H1 (cell line): ENCODE results near the gene CD226. TPM values are rescaled to one million over a fixed set of nuclear protein-coding genes. Genes with fewer than 3 reads are reported as not detected.

ENCODE experiments used
- CTCF ChIA-PET: fragments of 300-600 bp; sonication (Branson Sonifier 250); formaldehyde crosslinking; loops from one replicate; lab custom pipeline; 2021; ENCODE audit not compliant: partially characterized antibody; lab: Charles Lee
- POLR2A ChIA-PET: fragments of 300-600 bp; sonication (Branson Sonifier 250); formaldehyde crosslinking; loops from one replicate; lab custom pipeline; 2021; ENCODE audit warnings: inconsistent platforms; ENCODE audit not compliant: partially characterized antibody; lab: Charles Lee
- DNase-seq, 2 experiments: peaks; one replicate each; pipeline versions ENCODE4 v3.0.0 to v3.0.0-alpha.2; 2010 to 2022; ENCODE audit warnings: low spot score in 2 of 2, low read depth in 1 of 2, mixed read lengths in 1 of 2
- FAIRE-seq: peaks from 2 replicates; lab custom pipeline; 2011; peaks lifted over from hg19 to GRCh38; lab: Jason Lieb, UNC
- H2AFZ ChIP-seq: 2 replicates; pipeline ENCODE4 v1.8.1; 2012; ENCODE audit warnings: low read length, inconsistent platforms
- H2AK5ac ChIP-seq: 2 replicates; pipeline ENCODE4 v1.6.1; 2013; ENCODE audit warnings: low read depth, low read length
- H2BK120ac ChIP-seq: replicated peaks from 2 replicates; pipeline ENCODE3; 2013; ENCODE audit warnings: low read depth, low read length, inconsistent platforms
- H2BK12ac ChIP-seq: 2 replicates; pipeline ENCODE4 v1.6.1; 2013; ENCODE audit warnings: low read depth, low read length
- H2BK15ac ChIP-seq: 2 replicates; pipeline ENCODE4 v1.6.1; 2013; ENCODE audit warnings: low read length
- H2BK20ac ChIP-seq: 2 replicates; pipeline ENCODE4 v1.6.1; 2013; ENCODE audit warnings: low read length
- H2BK5ac ChIP-seq: 2 replicates; pipeline ENCODE4 v1.6.1; 2013; ENCODE audit warnings: low read depth, low read length
- H3K14ac ChIP-seq: 2 replicates; pipeline ENCODE4 v1.6.1; 2013; ENCODE audit warnings: inconsistent platforms; ENCODE audit not compliant: insufficient read length
- H3K18ac ChIP-seq: 2 replicates; pipeline ENCODE4 v1.6.1; 2013; ENCODE audit warnings: low read length; ENCODE audit errors: extremely low read depth
- H3K23ac ChIP-seq: 2 replicates; pipeline ENCODE4 v1.6.1; 2013; ENCODE audit warnings: inconsistent platforms; ENCODE audit not compliant: insufficient read length
- H3K23me2 ChIP-seq: 2 replicates; pipeline ENCODE4 v1.6.1; 2013; ENCODE audit warnings: low read depth, low read length
- H3K27ac ChIP-seq: 2 replicates; pipeline ENCODE4 v1.6.1; 2011; ENCODE audit warnings: low read depth, low read length, inconsistent platforms
- H3K27me3 ChIP-seq, 4 experiments: replicated peaks in 1 of 4; 1 replicate in 1 of 4; 2 replicates in 3 of 4; pipeline versions ENCODE4 v1.6.1 to v1.8.1; 2011 to 2013; ENCODE audit warnings: low read length in 3 of 4, mild to moderate bottlenecking in 3 of 4, inconsistent platforms in 2 of 4, mixed read lengths in 2 of 4, moderate library complexity in 1 of 4; ENCODE audit not compliant: control insufficient read depth in 3 of 4, insufficient read depth in 3 of 4; ENCODE audit errors: extremely low read depth in 1 of 4
- H3K36me3 ChIP-seq, 4 experiments: 2 replicates each; pipeline versions ENCODE4 v1.6.1 to v1.8.1; 2011 to 2013; ENCODE audit warnings: mild to moderate bottlenecking in 4 of 4, low read length in 3 of 4, moderate library complexity in 2 of 4, control low read depth in 1 of 4, inconsistent platforms in 1 of 4; ENCODE audit not compliant: insufficient read depth in 4 of 4, control insufficient read depth in 2 of 4
- H3K4ac ChIP-seq: replicated peaks from 2 replicates; pipeline ENCODE3; 2013; ENCODE audit warnings: low read length, low read depth, mixed read lengths, inconsistent platforms; ENCODE audit not compliant: insufficient read length
- H3K4me1 ChIP-seq, 4 experiments: replicated peaks in 1 of 4; 1 replicate in 1 of 4; 2 replicates in 3 of 4; pipeline versions ENCODE4 v1.6.1 to v1.8.1; 2011 to 2013; ENCODE audit warnings: low read length in 3 of 4, inconsistent platforms in 2 of 4, mixed read lengths in 1 of 4; ENCODE audit not compliant: insufficient read depth in 4 of 4, control insufficient read depth in 3 of 4
- H3K4me2 ChIP-seq, 2 experiments: 2 replicates each; pipeline versions ENCODE4 v1.6.1 to v1.8.1; 2011 to 2013; ENCODE audit warnings: low read depth in 2 of 2, low read length in 2 of 2, control low read depth in 1 of 2, inconsistent platforms in 1 of 2, mild to moderate bottlenecking in 1 of 2; ENCODE audit not compliant: insufficient read depth in 1 of 2
- H3K4me3 ChIP-seq, 4 experiments: fragments of 200-600, 300-600 bp in 1 of 4; sonication (generic), shearing (Covaris generic), sonication (Bioruptor Twin) in 1 of 4; 2 replicates each; pipeline versions ENCODE4 v1.5.1 to v1.8.1; 2011 to 2016; ENCODE audit warnings: low read length in 4 of 4, low read depth in 3 of 4, control low read depth in 2 of 4, inconsistent platforms in 2 of 4, mild to moderate bottlenecking in 2 of 4, mixed read lengths in 1 of 4, moderate library complexity in 1 of 4; ENCODE audit not compliant: insufficient read depth in 2 of 4; ENCODE audit errors: extremely low read depth in 1 of 4
- H3K56ac ChIP-seq: replicated peaks from 2 replicates; pipeline ENCODE3; 2013; ENCODE audit warnings: low read depth, mild to moderate bottlenecking, mixed read lengths, low read length, inconsistent platforms; ENCODE audit not compliant: insufficient read length
- H3K79me1 ChIP-seq: 2 replicates; pipeline ENCODE4 v1.6.1; 2013; ENCODE audit warnings: low read depth, low read length, control low read depth
- H3K79me2 ChIP-seq, 2 experiments: 2 replicates each; pipeline versions ENCODE4 v1.6.1 to v1.8.1; 2012 to 2013; ENCODE audit warnings: low read length in 2 of 2, mild to moderate bottlenecking in 2 of 2, inconsistent platforms in 1 of 2; ENCODE audit not compliant: insufficient read depth in 2 of 2, control insufficient read depth in 1 of 2
- H3K9ac ChIP-seq, 4 experiments: replicated peaks in 1 of 4; 1 replicate in 1 of 4; 2 replicates in 3 of 4; pipeline versions ENCODE4 v1.6.1 to v1.8.1; 2011 to 2013; ENCODE audit warnings: low read depth in 3 of 4, low read length in 3 of 4, control low read depth in 2 of 4, mild to moderate bottlenecking in 2 of 4, moderate library complexity in 2 of 4, inconsistent platforms in 1 of 4; ENCODE audit errors: extremely low read depth in 1 of 4
- H3K9me3 ChIP-seq, 2 experiments: 2 replicates each; pipeline versions ENCODE4 v1.6.1 to v1.8.1; 2012 to 2013; ENCODE audit warnings: mild to moderate bottlenecking in 2 of 2, moderate library complexity in 2 of 2, control low read depth in 1 of 2, inconsistent platforms in 1 of 2, low read depth in 1 of 2, low read length in 1 of 2, mixed read lengths in 1 of 2; ENCODE audit not compliant: insufficient read depth in 2 of 2
- H4K20me1 ChIP-seq, 2 experiments: replicated peaks in 1 of 2; 2 replicates each; pipeline versions ENCODE3 to v1.8.1; 2011 to 2013; ENCODE audit warnings: inconsistent platforms in 2 of 2, low read length in 2 of 2, mild to moderate bottlenecking in 1 of 2; ENCODE audit not compliant: insufficient read depth in 2 of 2, control insufficient read depth in 1 of 2
- H4K5ac ChIP-seq: 2 replicates; pipeline ENCODE4 v1.6.1; 2013; ENCODE audit warnings: low read length, low read depth, mixed read lengths, inconsistent platforms; ENCODE audit not compliant: insufficient read length
- H4K8ac ChIP-seq: 2 replicates; pipeline ENCODE4 v1.8.0; 2013; ENCODE audit warnings: mild to moderate bottlenecking, moderate library complexity, low read length, inconsistent platforms; ENCODE audit not compliant: insufficient read depth; ENCODE audit errors: extremely low read depth
- H4K91ac ChIP-seq: replicated peaks from 2 replicates; pipeline ENCODE3; 2013; ENCODE audit warnings: low read length, mixed read lengths, inconsistent platforms; ENCODE audit not compliant: insufficient read length
- ASH2L ChIP-seq: fragments of 200-600, 300-600 bp; sonication (generic); IDR thresholded peaks from one replicate; pipeline ENCODE4 v1.7.1; 2017; ENCODE audit warnings: low read length
- CREB1 ChIP-seq: IDR thresholded peaks from 2 replicates; pipeline ENCODE4 v1.6.1; 2012; ENCODE audit warnings: inconsistent platforms
- EGR1 ChIP-seq: IDR thresholded peaks from 2 replicates; pipeline ENCODE4 v1.6.1; 2011; ENCODE audit warnings: low read depth, low read length, borderline replicate concordance
- MAX ChIP-seq: IDR thresholded peaks from 2 replicates; pipeline ENCODE4 v1.6.1; 2012; ENCODE audit warnings: inconsistent platforms
- NANOG ChIP-seq: IDR thresholded peaks from 2 replicates; pipeline ENCODE4 v1.6.1; 2011; ENCODE audit warnings: low read length, low read depth, mild to moderate bottlenecking, inconsistent platforms; ENCODE audit not compliant: insufficient read depth, poor library complexity, severe bottlenecking
- POLR2A ChIP-seq, 2 experiments: IDR thresholded peaks; 1 replicate in 1 of 2; 2 replicates in 1 of 2; pipeline ENCODE4 v1.6.1; 2011; ENCODE audit warnings: low read depth in 2 of 2, low read length in 2 of 2, mild to moderate bottlenecking in 2 of 2; ENCODE audit errors: control extremely low read depth in 1 of 2
- POLR2AphosphoS5 ChIP-seq: IDR thresholded peaks from 2 replicates; pipeline ENCODE4 v1.6.1; 2011; ENCODE audit warnings: low read depth, low read length
- RFX5 ChIP-seq: IDR thresholded peaks from 2 replicates; pipeline ENCODE4 v1.6.1; 2011; ENCODE audit warnings: low read depth, low read length, improper control_type of control experiment, borderline replicate concordance
- RXRA ChIP-seq: IDR thresholded peaks from 2 replicates; pipeline ENCODE4 v1.6.1; 2011; ENCODE audit warnings: low read depth, mild to moderate bottlenecking, low read length, moderate library complexity; ENCODE audit not compliant: insufficient read depth
- SIX5 ChIP-seq: IDR thresholded peaks from 2 replicates; pipeline ENCODE4 v1.6.1; 2011; ENCODE audit warnings: mild to moderate bottlenecking, low read depth, low read length
- SP1 ChIP-seq: IDR thresholded peaks from 2 replicates; pipeline ENCODE4 v1.6.1; 2011; ENCODE audit warnings: low read depth, low read length
- USF2 ChIP-seq: IDR thresholded peaks from 2 replicates; pipeline ENCODE4 v1.6.1; 2011; ENCODE audit warnings: low read length, improper control_type of control experiment
- YY1 ChIP-seq: IDR thresholded peaks from 2 replicates; pipeline ENCODE4 v1.6.1; 2011; ENCODE audit warnings: low read depth, mild to moderate bottlenecking, low read length
- ZNF274 ChIP-seq: IDR thresholded peaks from 2 replicates; pipeline ENCODE4 v1.7.0; 2012; ENCODE audit warnings: low read length, borderline replicate concordance; ENCODE audit errors: extremely low read depth
- WGBS, 2 experiments: shearing (Covaris generic) in 1 of 2; methylation state at CpG; one replicate each; pipeline versions ENCODE4 v1.1.6 to v1.1.7; 2013 to 2015; ENCODE audit warnings: low lambda C conversion rate in 2 of 2, mixed read lengths in 2 of 2, inconsistent platforms in 1 of 2, low coverage in 1 of 2, missing lambda C conversion rate in 1 of 2; ENCODE audit not compliant: insufficient replicate concordance in 2 of 2, insufficient coverage in 1 of 2, insufficient read length in 1 of 2; ENCODE audit errors: extremely low coverage in 1 of 2, missing lambda C conversion rate in 1 of 2; 5-methylcytosine and 5-hydroxymethylcytosine counted together
- polyA plus RNA-seq, 7 experiments: library from polyadenylated mRNA; depleted of rRNA in 3 of 7; stranded (reverse) in 5 of 7; unstranded in 2 of 7; fragments of >200 nt in 5 of 7; fragments of 200-250 nt in 2 of 7; gene quantifications; 1 replicate in 5 of 7; 2 replicates in 1 of 7; 4 replicates in 1 of 7; pipeline versions ENCODE4 v1.2.1 to v1.2.3, GENCODE V29; 2011 to 2013; ENCODE audit warnings: missing spikeins in 2 of 7, mixed read lengths in 2 of 7
- total RNA-seq: library from RNA; stranded (reverse); fragmentation: NEBNext Ultra II Directional; extraction: Animal tissue kit (Norgen Biotek cat#: 25700); gene quantifications from 2 replicates; pipeline ENCODE4 v1.2.1, GENCODE V29; 2021

CD226 gene
- total and polyA plus RNA-seq, 2 of the 8 experiments (the other 6 are each of a cell fraction or from before 2014, with no cell fraction given), result not detected

GRCh38 chr18:69916412-69916811 lies 31.3 kb downstream of the CD226 start:
- H3K4me2 ChIP-seq, result no peak overlapping the region
- no peak overlapping the region for H3K4me3 ChIP-seq
- TF ChIP-seq ASH2L (no peak), YY1 (no peak), USF2 (no peak), SP1 (no peak), NANOG (no peak), SIX5 (no peak), POLR2A (IDR thresholded peaks at IDR 0.05; ENCODE audit: control extremely low read depth in 1 of 2, low read depth in 2 of 2, low read length in 2 of 2) (no peak), POLR2AphosphoS5 (no peak), MAX (no peak), ZNF274 (no peak), CREB1 (no peak), EGR1 (no peak), RFX5 (no peak), RXRA (no peak)
- no peak overlapping the region for H3K4ac ChIP-seq
- no peaks in the 10 kb centered on the region for H3K23me2 ChIP-seq
- H3K9ac ChIP-seq, result no peak overlapping the region
- no peak overlapping the region for H2BK5ac ChIP-seq
- no peak overlapping the region for H3K23ac ChIP-seq
- no peaks in the 10 kb centered on the region for H3K4me1 ChIP-seq
- DNase-seq (no peak), FAIRE-seq (no peak)
- H4K5ac ChIP-seq, result no peak overlapping the region
- 88% methylated on average over 3 of the region's 3 CpGs; no CpG with 5 or more reads in 1 of the 2 experiments for WGBS, 2 experiments
- CTCF ChIA-PET, result interaction anchor here (0.6 kb wide), 1 partner anchor 279 kb away, joined by 3 read pairs; no protein-coding TSS in a partner anchor
- no peaks in the 10 kb centered on the region for H3K27me3 ChIP-seq
- no peaks in the 10 kb centered on the region for H4K20me1 ChIP-seq
- H2BK12ac ChIP-seq, result no peak overlapping the region
- H3K18ac ChIP-seq, result no peak overlapping the region
- no peak overlapping the region for H2BK20ac ChIP-seq
- POLR2A ChIA-PET, result no interaction called here
- H3K9me3 ChIP-seq, result no peaks in the 10 kb centered on the region
- no peak overlapping the region for H3K14ac ChIP-seq
- H2BK15ac ChIP-seq, result no peak overlapping the region
- H3K79me2 ChIP-seq, result no peaks in the 10 kb centered on the region
- no peak overlapping the region for H2BK120ac ChIP-seq
- no peak overlapping the region for H3K27ac ChIP-seq
- no peaks in the 10 kb centered on the region for H3K36me3 ChIP-seq
- no peak overlapping the region for H2AFZ ChIP-seq
- no peak overlapping the region for H3K56ac ChIP-seq
- H3K79me1 ChIP-seq, result no peaks in the 10 kb centered on the region
- no peak overlapping the region for H2AK5ac ChIP-seq
- no peak overlapping the region for H4K8ac ChIP-seq
- H4K91ac ChIP-seq, result no peak overlapping the region
